Activated naive CD4-positive, alpha-beta T cell treated with anti-CD3 and anti-CD28 coated beads for 36 hours (primary cell): ENCODE data around the gene CISD1. TPM values are rescaled to one million over a fixed set of nuclear protein-coding genes. Genes with fewer than 3 reads are reported as not detected.
A peak's percentile ranks its signal among the peaks of the same experiment; 100 is the strongest.
"Not testable (repeated sequence)": the region's sequence is repeated elsewhere in the genome, so short reads cannot be mapped to it uniquely, and the experiment has no call there.

Experiments used
- CTCF ChIA-PET: fragments of 350-600 bp; sonication (Branson Sonifier 250); formaldehyde crosslinking; loops from one replicate; lab custom pipeline; 2021; ENCODE audit warnings: antibody characterized with exemption; lab: Charles Lee
- DNase-seq: peaks from one replicate; pipeline ENCODE4 v3.0.0-alpha.2; 2020
- H3K27ac Mint-ChIP-seq: one replicate; pipeline ENCODE4 v1.8.0; 2021; ENCODE audit warnings: mild to moderate bottlenecking, mixed read lengths
- H3K27me3 Mint-ChIP-seq: one replicate; pipeline ENCODE4 v1.8.0; 2021; ENCODE audit warnings: low read depth, mixed read lengths
- H3K36me3 Mint-ChIP-seq: one replicate; pipeline ENCODE4 v1.8.0; 2021; ENCODE audit warnings: low read depth, mixed read lengths
- H3K4me1 Mint-ChIP-seq: one replicate; pipeline ENCODE4 v1.8.0; 2021; ENCODE audit warnings: low read depth, mixed read lengths
- H3K4me3 Mint-ChIP-seq: one replicate; pipeline ENCODE4 v1.8.0; 2021; ENCODE audit warnings: mild to moderate bottlenecking, moderate library complexity, mixed read lengths
- H3K9me3 Mint-ChIP-seq: one replicate; pipeline ENCODE4 v1.8.0; 2021; ENCODE audit warnings: mixed read lengths
- intact Hi-C: fragments of 100-400 bp; cut with micrococcal nuclease; formaldehyde crosslinking; loops from one replicate; pipeline ENCODE4 v1.15.1; 2023
- total RNA-seq, 2 experiments: library from RNA; stranded (reverse); gene quantifications; one replicate each; pipeline ENCODE4 v1.2.3, GENCODE V29; 2021

CISD1 gene
- total RNA-seq, result 10 to 100 TPM; 52.7 to 55.0 TPM

DNA sequence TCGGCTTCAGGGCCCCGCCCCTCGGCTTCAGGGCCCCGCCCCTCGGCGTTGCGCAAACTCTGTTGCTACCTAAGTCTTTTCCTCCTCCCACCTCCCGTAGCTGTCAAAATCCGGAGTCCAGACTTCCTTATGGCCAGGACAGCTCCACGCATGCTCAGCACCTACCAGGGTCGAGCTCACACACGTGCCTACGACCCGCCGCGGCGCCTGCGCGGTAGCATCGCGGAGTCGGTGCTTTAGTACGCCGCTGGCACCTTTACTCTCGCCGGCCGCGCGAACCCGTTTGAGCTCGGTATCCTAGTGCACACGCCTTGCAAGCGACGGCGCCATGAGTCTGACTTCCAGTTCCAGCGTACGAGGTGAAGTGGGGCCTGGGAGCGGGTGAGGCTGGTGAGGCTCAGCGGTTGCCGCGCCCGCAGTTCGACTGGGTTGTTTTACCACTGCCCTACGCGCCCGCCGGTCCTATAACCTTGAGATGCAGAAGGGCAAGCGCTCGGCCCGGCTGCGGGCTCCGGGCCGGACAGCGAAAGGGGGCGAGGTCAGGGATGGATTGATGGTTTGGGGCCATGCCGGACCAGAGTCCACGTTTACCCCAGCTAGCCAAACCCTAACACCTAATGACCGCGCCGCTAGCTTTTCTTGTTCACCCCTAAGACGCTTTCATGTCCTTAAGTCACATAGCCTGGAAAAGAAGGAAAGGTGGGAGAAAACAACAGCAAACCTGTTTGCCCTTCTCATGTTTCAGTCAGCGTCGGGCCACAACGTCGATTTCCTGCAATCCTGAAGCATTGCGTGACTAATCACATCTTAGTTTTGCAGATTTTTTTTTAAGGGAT is at the start of gene CISD1:
Gene CISD1 (plus strand): TSS at position 217 of the 836 bp plus-strand sequence. CDS start 112 bp downstream, at position 329.
- peak; percentile 95 for DNase-seq
- intact Hi-C loops, result loop anchor here (1.0 to 5.0 kb wide), 5 partner anchors 13 to 1638 kb away; partner anchors contain the start of genes CCDC6, SLC16A9 and TFAM
- H3K27ac Mint-ChIP-seq, result peak within 1 kb of the TSS; percentile 93

DNA sequence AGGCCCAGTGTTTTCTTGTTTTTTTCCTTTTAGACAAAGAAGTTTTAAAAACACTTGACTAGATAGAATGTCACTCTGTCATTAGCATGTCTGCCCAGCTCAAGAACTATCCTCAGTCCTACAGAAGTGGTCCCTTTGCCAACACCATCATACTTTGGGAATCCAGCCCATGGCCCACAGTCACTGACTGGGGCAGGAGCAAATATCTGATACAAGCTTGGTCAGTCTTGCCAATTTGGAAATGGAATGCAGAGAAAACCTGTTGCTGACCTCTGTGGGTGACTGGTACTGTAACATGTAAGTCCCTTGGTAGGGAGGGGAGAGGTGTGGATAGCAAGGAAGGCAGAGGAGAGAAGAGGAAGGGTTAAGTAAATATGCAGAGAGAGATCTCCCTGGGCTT is 49.1 kb upstream of the CISD1 start:
- peaks cover 1% of the 10 kb centered on the region for H3K4me1 Mint-ChIP-seq
- H3K9me3 Mint-ChIP-seq, result no peaks in the 10 kb centered on the region
- no peak for DNase-seq
- CTCF ChIA-PET, result no interaction called here
- H3K27me3 Mint-ChIP-seq, result no peaks in the 10 kb centered on the region
- no peak overlapping the region for H3K4me3 Mint-ChIP-seq
- peaks cover 11% of the 10 kb centered on the region for H3K36me3 Mint-ChIP-seq
- no peak overlapping the region for H3K27ac Mint-ChIP-seq
- intact Hi-C loops, result no loop called here

More for the DNA sequence above, at the start of gene CISD1:
- Mint-ChIP-seq H3K36me3 (peaks cover 9% of the 10 kb centered on the region), H3K27me3 (no peaks in the 10 kb centered on the region), H3K9me3 (no peaks in the 10 kb centered on the region), H3K4me1 (peaks cover 28% of the 10 kb centered on the region), H3K4me3 (peak within 1 kb of the TSS; percentile 96)
- CTCF ChIA-PET, result interaction anchor here (0.9 to 1.7 kb wide), 4 partner anchors 11 to 116 kb away, joined by 3 to 7 read pairs (median 5); partner anchors contain the start of gene TFAM

DNA sequence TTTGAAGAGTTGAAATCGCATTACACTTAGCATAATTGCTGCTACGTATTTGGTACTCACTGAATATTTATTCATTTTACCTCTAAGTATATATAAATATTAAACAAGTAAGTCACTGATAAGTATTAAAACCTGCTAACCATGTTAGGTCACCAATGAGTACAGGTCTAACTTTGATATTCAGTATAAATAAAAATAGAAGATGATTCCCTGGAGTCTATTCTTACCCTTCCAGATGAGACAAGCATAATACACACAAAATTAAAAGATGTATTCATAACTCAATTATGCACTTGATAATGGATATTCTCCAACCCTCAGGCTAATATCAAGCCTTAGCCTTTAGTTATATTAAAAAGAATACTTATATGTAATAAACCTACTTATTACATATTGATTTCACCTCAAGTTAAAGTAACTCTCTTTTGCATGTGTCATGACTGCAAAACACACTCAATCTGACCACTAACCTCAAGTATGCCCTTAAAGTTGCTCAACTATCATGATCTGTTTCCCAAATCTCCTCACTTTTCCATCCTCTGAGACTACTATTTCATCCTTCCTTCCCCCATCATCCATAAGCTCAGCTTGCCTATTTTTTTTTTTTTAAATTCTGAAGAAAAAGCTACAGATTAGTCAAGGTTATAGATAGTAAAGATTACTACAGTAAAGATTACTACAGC is 48.1 kb upstream of the CISD1 start:
- H3K36me3 Mint-ChIP-seq, result peaks cover 14% of the 10 kb centered on the region
- CTCF ChIA-PET, result no interaction called here
- no peaks in the 10 kb centered on the region for H3K4me1 Mint-ChIP-seq
- H3K9me3 Mint-ChIP-seq, result no peaks in the 10 kb centered on the region
- DNase-seq, result no peak
- no peak overlapping the region for H3K27ac Mint-ChIP-seq
- H3K4me3 Mint-ChIP-seq, result no peak overlapping the region
- no peaks in the 10 kb centered on the region for H3K27me3 Mint-ChIP-seq
- intact Hi-C loops, result no loop called here

DNA sequence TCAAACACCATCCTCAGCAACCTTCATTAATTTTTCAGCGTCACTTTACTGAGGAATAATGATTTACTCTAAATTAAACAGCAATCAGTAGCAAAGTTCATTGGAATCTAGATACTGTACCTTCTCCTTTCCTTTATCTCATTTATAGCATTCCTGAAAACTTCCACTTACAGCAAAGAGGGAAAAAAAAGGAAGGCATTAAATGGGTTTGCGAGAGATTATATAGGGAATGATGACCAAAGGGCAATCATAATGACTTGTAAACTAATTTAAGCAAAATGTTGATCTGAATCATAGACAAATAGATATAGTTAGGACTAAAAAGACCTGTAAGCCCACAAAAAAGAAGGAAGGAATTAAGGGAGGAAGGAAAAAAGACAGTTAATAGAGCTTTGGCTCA is 43.3 kb upstream of the CISD1 start:
- Mint-ChIP-seq H3K36me3 (peaks cover 19% of the 10 kb centered on the region), H3K27me3 (no peaks in the 10 kb centered on the region), H3K27ac (no peak overlapping the region), H3K9me3 (no peaks in the 10 kb centered on the region), H3K4me1 (no peaks in the 10 kb centered on the region), H3K4me3 (no peak overlapping the region)
- CTCF ChIA-PET, result no interaction called here
- DNase-seq, result no peak
- intact Hi-C loops, result no loop called here

DNA sequence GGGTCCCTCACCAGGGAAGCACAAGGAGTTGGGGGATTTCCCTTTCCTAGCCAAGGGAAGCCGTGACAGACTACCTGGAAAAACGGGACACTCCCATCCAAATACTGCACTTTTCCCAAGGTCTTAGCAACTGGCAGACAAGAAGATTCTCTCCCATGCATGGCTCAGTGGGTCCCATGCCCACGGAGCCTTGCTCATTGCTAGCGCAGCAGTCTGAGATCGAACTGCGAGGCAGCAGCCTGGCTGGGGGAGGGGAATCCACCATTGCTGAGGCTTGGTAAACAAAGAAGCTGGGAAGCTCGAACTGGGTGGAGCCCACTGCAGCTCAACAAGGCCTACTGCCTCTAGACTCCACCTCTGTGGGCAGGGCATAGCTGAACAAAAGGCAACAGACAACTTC is 39.1 kb upstream of the CISD1 start:
- H3K4me3 Mint-ChIP-seq, DNase-seq, intact Hi-C loops, H3K27me3 Mint-ChIP-seq, H3K4me1 Mint-ChIP-seq, H3K27ac Mint-ChIP-seq, H3K9me3 Mint-ChIP-seq: not testable (repeated sequence)
- peaks cover 60% of the 10 kb centered on the region for H3K36me3 Mint-ChIP-seq
- CTCF ChIA-PET, result interaction anchor here (0.6 to 1.0 kb wide), 2 partner anchors 11 to 1489 kb away, joined by 3 read pairs; no protein-coding TSS in a partner anchor

DNA sequence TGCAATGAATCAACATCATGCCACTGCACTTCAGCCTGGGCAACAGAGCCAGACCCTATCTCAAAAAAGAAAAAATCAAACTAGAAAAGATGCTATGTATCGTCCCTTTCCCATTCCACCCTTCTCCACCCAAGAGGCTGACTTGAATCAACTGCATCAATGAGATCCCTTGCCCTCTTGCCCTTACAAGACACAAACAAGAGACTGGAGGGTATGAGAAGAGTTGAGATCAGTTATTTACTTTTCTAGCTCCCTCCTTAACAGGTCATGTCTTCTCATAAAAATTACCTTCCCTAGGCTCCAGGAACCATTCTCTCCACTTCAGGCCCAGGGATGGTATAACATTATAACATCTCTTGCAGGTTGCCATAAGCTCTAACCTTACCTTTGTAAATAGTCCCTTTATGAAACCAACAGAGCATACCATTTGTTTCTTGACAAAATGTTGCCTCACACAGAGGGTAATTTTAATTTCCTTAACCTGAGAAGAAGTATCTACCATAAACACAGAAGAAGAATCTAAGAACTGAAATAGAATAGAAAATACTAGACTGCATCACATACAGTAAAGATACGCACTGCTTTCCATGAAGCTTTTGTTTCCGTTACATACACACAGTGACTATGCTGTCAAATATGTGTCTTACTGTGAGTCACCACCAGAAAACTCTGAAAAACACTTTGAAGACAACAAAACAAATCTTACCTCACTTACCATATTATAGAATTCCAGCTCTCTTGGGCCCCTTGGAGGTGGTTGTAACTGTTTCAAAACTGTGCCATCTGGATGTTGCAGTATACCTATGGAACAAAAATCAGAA is 31.7 kb upstream of the CISD1 start:
- H3K36me3 Mint-ChIP-seq, result peaks cover 51% of the 10 kb centered on the region
- CTCF ChIA-PET, result interaction anchor here (0.6 to 0.9 kb wide), 2 partner anchors 38 to 53 kb away, joined by 3 to 5 read pairs; no protein-coding TSS in a partner anchor
- peaks cover 47% of the 10 kb centered on the region for H3K4me1 Mint-ChIP-seq
- peak overlapping the region; percentile 89 for H3K27ac Mint-ChIP-seq
- no peaks in the 10 kb centered on the region for H3K27me3 Mint-ChIP-seq
- intact Hi-C loops, result loop anchor here (1.0 kb wide), 5 partner anchors 17 to 148 kb away; partner anchors contain the start of genes TFAM and UBE2D1
- DNase-seq, result peak; percentile 23
- peaks cover 4% of the 10 kb centered on the region for H3K9me3 Mint-ChIP-seq
- H3K4me3 Mint-ChIP-seq, result no peak overlapping the region

DNA sequence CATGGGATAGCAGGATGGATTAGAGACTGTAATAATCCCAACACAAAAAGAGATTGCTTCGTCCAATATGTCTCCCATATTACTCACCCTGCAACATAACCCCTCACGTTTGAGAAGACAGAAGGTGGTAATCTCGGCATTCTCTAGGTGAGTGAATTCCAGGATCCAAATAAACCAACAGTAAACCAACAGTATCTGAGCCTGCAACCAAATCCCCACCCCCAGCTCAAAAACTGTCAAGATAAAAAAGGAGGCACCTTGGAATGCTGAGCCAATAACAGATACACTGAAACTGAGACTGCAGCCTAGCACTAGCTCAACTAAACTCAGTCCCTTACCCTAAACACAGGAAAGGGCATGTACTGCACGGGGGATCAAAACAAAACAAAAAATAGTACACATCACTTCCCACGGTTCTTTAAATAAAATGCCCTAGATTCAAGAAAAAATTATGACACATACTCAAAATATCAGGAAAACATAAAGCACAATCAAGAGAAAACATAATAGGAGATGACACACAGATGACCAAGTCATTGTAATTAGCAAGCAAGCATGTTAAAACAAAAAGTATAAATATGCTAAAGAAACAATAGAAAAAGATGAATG is 29.3 kb upstream of the CISD1 start:
- Mint-ChIP-seq H3K9me3 (peaks cover 8% of the 10 kb centered on the region), H3K4me1 (peaks cover 51% of the 10 kb centered on the region), H3K36me3 (peaks cover 40% of the 10 kb centered on the region), H3K27ac (no peak overlapping the region), H3K4me3 (no peak overlapping the region), H3K27me3 (no peaks in the 10 kb centered on the region)
- CTCF ChIA-PET, result interaction anchor here (1.4 kb wide), 1 partner anchor 51 kb away, joined by 7 read pairs; no protein-coding TSS in a partner anchor
- intact Hi-C loops, result no loop called here
- DNase-seq, result no peak

DNA sequence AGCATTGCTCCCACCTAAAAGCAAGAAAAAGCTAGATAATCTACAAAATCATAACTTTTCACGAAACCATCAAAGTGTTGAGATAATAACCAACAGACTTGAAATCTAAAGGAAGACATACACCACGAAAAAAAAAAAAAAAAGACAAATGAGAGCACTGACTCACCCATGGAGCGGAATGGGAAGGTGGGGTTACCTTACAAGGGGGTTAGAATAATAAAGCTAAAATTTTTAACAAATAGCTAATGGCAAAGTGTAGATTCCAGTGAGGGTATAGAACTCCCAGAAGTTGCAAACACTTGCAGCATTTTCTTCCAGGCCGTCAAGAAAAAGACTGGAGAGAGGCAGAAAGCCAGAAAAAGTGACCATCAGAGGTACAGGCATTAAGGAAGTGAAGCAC is 28.4 kb upstream of the CISD1 start:
- no peak for DNase-seq
- intact Hi-C loops, result no loop called here
- CTCF ChIA-PET, result interaction anchor here (0.6 to 0.7 kb wide), 2 partner anchors 11 to 20 kb away, joined by 3 read pairs; no protein-coding TSS in a partner anchor
- Mint-ChIP-seq H3K4me3 (no peak overlapping the region), H3K4me1 (peaks cover 51% of the 10 kb centered on the region), H3K27ac (no peak overlapping the region), H3K36me3 (peaks cover 36% of the 10 kb centered on the region), H3K9me3 (peaks cover 7% of the 10 kb centered on the region), H3K27me3 (no peaks in the 10 kb centered on the region)

DNA sequence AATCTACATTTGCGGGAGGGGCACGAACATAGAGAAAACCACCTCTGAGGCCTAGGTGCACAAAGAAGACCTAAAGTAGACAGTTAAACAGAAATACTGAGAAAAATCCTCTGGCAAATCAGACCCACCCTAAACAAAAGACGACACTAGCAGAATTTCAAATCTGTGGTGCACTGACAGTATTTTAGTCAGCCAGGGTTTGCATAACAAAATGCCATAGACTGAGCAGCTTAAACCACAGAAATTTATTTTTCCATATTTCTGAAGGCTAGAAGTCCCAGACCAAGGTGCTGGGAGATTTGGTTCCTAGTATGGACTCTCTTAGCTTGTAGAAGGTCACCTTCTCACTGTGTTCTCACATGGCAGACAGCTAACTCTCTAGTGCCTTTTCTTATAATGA is 27.6 kb upstream of the CISD1 start:
- Mint-ChIP-seq H3K4me3 (no peak overlapping the region), H3K27me3 (no peaks in the 10 kb centered on the region), H3K4me1 (peaks cover 51% of the 10 kb centered on the region), H3K27ac (no peak overlapping the region), H3K36me3 (peaks cover 34% of the 10 kb centered on the region), H3K9me3 (peaks cover 9% of the 10 kb centered on the region)
- CTCF ChIA-PET, result interaction anchor here (0.7 to 1.8 kb wide), 2 partner anchors 12 to 62 kb away, joined by 3 read pairs; no protein-coding TSS in a partner anchor
- DNase-seq, result no peak
- intact Hi-C loops, result no loop called here

DNA sequence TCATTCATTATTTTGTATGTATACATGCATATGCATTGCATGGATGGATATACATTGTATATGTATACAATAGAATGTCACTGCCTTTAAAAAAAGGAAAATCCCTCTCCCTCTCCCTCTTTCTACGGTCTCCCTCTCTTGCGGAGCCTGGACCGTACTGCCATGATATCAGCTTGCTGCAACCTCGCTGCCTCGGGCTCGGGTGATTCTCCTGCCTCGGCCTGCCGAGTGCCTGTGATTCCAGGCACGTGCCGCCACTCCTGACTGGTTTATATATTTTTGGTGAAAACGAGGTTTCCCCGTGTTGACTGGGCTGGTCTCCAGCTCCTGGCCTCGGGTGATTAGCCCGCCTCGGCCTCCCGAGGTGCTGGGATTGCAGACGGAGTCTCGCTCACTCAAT is 25.7 kb upstream of the CISD1 start:
- peaks cover 30% of the 10 kb centered on the region for H3K36me3 Mint-ChIP-seq
- no peak for DNase-seq
- H3K4me1 Mint-ChIP-seq, result peaks cover 35% of the 10 kb centered on the region
- no peak overlapping the region for H3K27ac Mint-ChIP-seq
- intact Hi-C loops, result no loop called here
- no peaks in the 10 kb centered on the region for H3K27me3 Mint-ChIP-seq
- CTCF ChIA-PET, result no interaction called here
- H3K9me3 Mint-ChIP-seq, result peaks cover 18% of the 10 kb centered on the region
- no peak overlapping the region for H3K4me3 Mint-ChIP-seq

DNA sequence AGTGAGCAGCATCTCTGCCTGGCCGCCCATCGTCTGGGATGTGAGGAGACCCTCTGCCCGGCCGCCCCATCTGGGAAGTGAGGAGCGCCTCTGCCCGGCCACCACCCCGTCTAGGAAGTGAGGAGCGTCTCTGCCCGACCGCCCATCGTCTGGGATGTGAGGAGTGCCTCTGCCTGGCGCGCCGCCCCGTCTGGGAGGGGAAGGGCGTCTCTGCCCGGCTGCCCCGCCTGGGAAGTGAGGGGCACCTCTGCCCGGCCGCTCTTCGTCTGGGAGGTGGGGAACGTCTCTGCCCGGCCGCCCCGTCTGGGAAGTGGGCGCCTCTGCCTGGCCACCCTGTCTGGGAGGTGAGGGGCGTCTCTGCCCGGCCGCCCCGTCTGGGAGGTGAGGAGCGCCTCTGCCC is 25.2 kb upstream of the CISD1 start:
- H3K4me3 Mint-ChIP-seq, intact Hi-C loops, H3K27ac Mint-ChIP-seq, DNase-seq, H3K27me3 Mint-ChIP-seq, CTCF ChIA-PET: not testable (repeated sequence)
- H3K4me1 Mint-ChIP-seq, result peaks cover 34% of the 10 kb centered on the region
- H3K9me3 Mint-ChIP-seq, result peaks cover 21% of the 10 kb centered on the region
- H3K36me3 Mint-ChIP-seq, result peaks cover 30% of the 10 kb centered on the region
